Keratinocyte (primary cell): ENCODE measurements around the gene KLHL3. TPM values are rescaled to one million over a fixed set of nuclear protein-coding genes. Genes with fewer than 3 reads are reported as not detected.

Source experiments
- DNase-seq: peaks from one replicate; pipeline ENCODE4 v3.0.0-alpha.2; 2011; ENCODE audit warnings: low read depth, missing footprints, low spot score
- FAIRE-seq: peaks from 2 replicates; lab custom pipeline; 2011; peaks lifted over from hg19 to GRCh38; lab: Jason Lieb, UNC
- H2AFZ ChIP-seq: 2 replicates; pipeline ENCODE4 v1.6.0; 2012; ENCODE audit warnings: low read length, control low read depth, inconsistent platforms; ENCODE audit not compliant: control insufficient read depth
- H3K27ac ChIP-seq: 2 replicates; pipeline ENCODE4 v1.5.1; 2011; ENCODE audit warnings: low read length; ENCODE audit not compliant: control insufficient read depth, insufficient read depth
- H3K27me3 ChIP-seq: 3 replicates; pipeline ENCODE4 v1.6.0; 2011; ENCODE audit warnings: low read length; ENCODE audit not compliant: control insufficient read depth, insufficient read depth; ENCODE audit errors: extremely low read depth
- H3K36me3 ChIP-seq, 2 experiments: 2 replicates in 1 of 2; 3 replicates in 1 of 2; pipeline ENCODE4 v1.5.1; 2011; ENCODE audit warnings: low read length in 2 of 2, mild to moderate bottlenecking in 1 of 2; ENCODE audit not compliant: control insufficient read depth in 2 of 2, insufficient read depth in 2 of 2; ENCODE audit errors: extremely low read depth in 1 of 2
- H3K4me1 ChIP-seq: 3 replicates; pipeline ENCODE4 v1.5.1; 2011; ENCODE audit warnings: low read length; ENCODE audit not compliant: control insufficient read depth, insufficient read depth; ENCODE audit errors: extremely low read depth
- H3K4me2 ChIP-seq: 3 replicates; pipeline ENCODE4 v1.6.0; 2011; ENCODE audit warnings: low read depth, low read length; ENCODE audit not compliant: control insufficient read depth, insufficient read depth; ENCODE audit errors: extremely low read depth
- H3K4me3 ChIP-seq, 3 experiments: fragments of 200-600 bp in 1 of 3; sonication (generic) in 1 of 3; 2 replicates in 2 of 3; 3 replicates in 1 of 3; pipeline ENCODE4 v1.5.1; 2011 to 2016; ENCODE audit warnings: low read length in 3 of 3, mild to moderate bottlenecking in 3 of 3, control low read depth in 2 of 3, inconsistent platforms in 1 of 3, low read depth in 1 of 3, mixed read lengths in 1 of 3, mixed run types in 1 of 3, moderate library complexity in 1 of 3; ENCODE audit not compliant: control insufficient read depth in 2 of 3, insufficient read depth in 2 of 3; ENCODE audit errors: extremely low read depth in 1 of 3
- H3K79me2 ChIP-seq: 2 replicates; pipeline ENCODE4 v1.6.0; 2012; ENCODE audit warnings: low read length; ENCODE audit not compliant: control insufficient read depth, insufficient read depth
- H3K9ac ChIP-seq: 3 replicates; pipeline ENCODE4 v1.6.0; 2011; ENCODE audit warnings: low read length; ENCODE audit not compliant: control insufficient read depth, insufficient read depth; ENCODE audit errors: extremely low read depth
- H3K9me1 ChIP-seq: 3 replicates; pipeline ENCODE4 v1.6.0; 2011; ENCODE audit warnings: low read length; ENCODE audit not compliant: control insufficient read depth, insufficient read depth; ENCODE audit errors: extremely low read depth
- H3K9me3 ChIP-seq: 2 replicates; pipeline ENCODE4 v1.5.1; 2012; ENCODE audit warnings: low read depth, low read length; ENCODE audit not compliant: control insufficient read depth
- H4K20me1 ChIP-seq: 3 replicates; pipeline ENCODE4 v1.6.0; 2011; ENCODE audit warnings: low read length; ENCODE audit not compliant: control insufficient read depth, insufficient read depth; ENCODE audit errors: extremely low read depth
- CTCF ChIP-seq, 3 experiments: IDR thresholded peaks in 1 of 3; conservative IDR thresholded peaks in 1 of 3; optimal IDR thresholded peaks in 1 of 3; 2 replicates in 2 of 3; 3 replicates in 1 of 3; pipeline versions ENCODE3 to v1.5.1; 2011; ENCODE audit warnings: low read length in 3 of 3, mild to moderate bottlenecking in 3 of 3, moderate library complexity in 2 of 3, control low read depth in 1 of 3, inconsistent platforms in 1 of 3; ENCODE audit not compliant: insufficient read depth in 2 of 3; ENCODE audit errors: extremely low read depth in 1 of 3
- EZH2 ChIP-seq: IDR thresholded peaks from one replicate; pipeline ENCODE4 v1.6.1; 2012; ENCODE audit warnings: inconsistent platforms, mild to moderate bottlenecking, low read length, moderate library complexity
- dilution Hi-C: fragments of 300-500 bp; cut with MboI; formaldehyde crosslinking; loops from one replicate; pipeline ENCODE4 v1.7.0; 2020; ENCODE audit warnings: low sequenced_read_pairs; ENCODE audit not compliant: extremely low pct_ligation_motif_present
- polyA plus RNA-seq, 5 experiments: library from polyadenylated mRNA; depleted of rRNA in 3 of 5; stranded (reverse) in 3 of 5; stranded (forward) in 1 of 5; unstranded in 1 of 5; fragments of >200 nt; gene quantifications; 1 replicate in 1 of 5; 2 replicates in 3 of 5; 3 replicates in 1 of 5; pipeline versions ENCODE4 v1.2.1 to v1.2.3, GENCODE V29; 2011 to 2012; ENCODE audit warnings: missing spikeins in 2 of 5, low read depth in 1 of 5, low replicate concordance in 1 of 5

Gene KLHL3
- polyA plus RNA-seq, 1 donor (not counting 4 experiments of a cell fraction or from before 2014, with no cell fraction given): 2.5 TPM

GRCh38 chr5:137656558-137656957, 79.3 kb downstream of the KLHL3 start:
- H3K36me3 ChIP-seq: no peaks in the 10 kb centered on the region
- H3K4me3 ChIP-seq: no peak overlapping the region
- H3K4me1 ChIP-seq: no peaks in the 10 kb centered on the region
- dilution Hi-C loops: no loop called here
- FAIRE-seq: no peak
- H3K9me1 ChIP-seq: no peaks in the 10 kb centered on the region
- no peak overlapping the region for H3K9ac ChIP-seq
- H4K20me1 ChIP-seq: no peaks in the 10 kb centered on the region
- DNase-seq: no peak
- TF ChIP-seq EZH2: no peak
- TF ChIP-seq CTCF (optimal IDR thresholded peaks at IDR 0.05 in 1 of 3, IDR thresholded peaks at IDR 0.05 in 1 of 3, conservative IDR thresholded peaks at IDR 0.05 in 1 of 3; ENCODE audit: extremely low read depth in 1 of 3, insufficient read depth in 2 of 3, low read length in 3 of 3): no peak
- H3K4me2 ChIP-seq: no peak overlapping the region
- H3K27ac ChIP-seq: no peak overlapping the region
- no peaks in the 10 kb centered on the region for H3K9me3 ChIP-seq
- no peaks in the 10 kb centered on the region for H3K79me2 ChIP-seq
- H3K27me3 ChIP-seq: no peaks in the 10 kb centered on the region
- H2AFZ ChIP-seq: no peak overlapping the region

- dilution Hi-C loops: no loop called here
- no peaks in the 10 kb centered on the region for H3K79me2 ChIP-seq
- no peaks in the 10 kb centered on the region for H4K20me1 ChIP-seq
- TF ChIP-seq CTCF (optimal IDR thresholded peaks at IDR 0.05 in 1 of 3, IDR thresholded peaks at IDR 0.05 in 1 of 3, conservative IDR thresholded peaks at IDR 0.05 in 1 of 3; ENCODE audit: extremely low read depth in 1 of 3, insufficient read depth in 2 of 3, low read length in 3 of 3) (no peak), EZH2 (no peak)
- no peak overlapping the region for H3K9ac ChIP-seq
- no peak overlapping the region for H3K4me3 ChIP-seq
- no peak overlapping the region for H3K27ac ChIP-seq
- H2AFZ ChIP-seq: no peak overlapping the region
- no peaks in the 10 kb centered on the region for H3K27me3 ChIP-seq
- DNase-seq: no peak
- peaks cover 2% of the 10 kb centered on the region for H3K4me1 ChIP-seq
- H3K9me1 ChIP-seq: peaks cover 2% of the 10 kb centered on the region
- H3K4me2 ChIP-seq: no peak overlapping the region
- peaks cover 0 to 3% of the 10 kb centered on the region in 2 experiments for H3K36me3 ChIP-seq
- FAIRE-seq: no peak
- no peaks in the 10 kb centered on the region for H3K9me3 ChIP-seq
Measured at GRCh38 chr5:137651022-137651421, 84.9 kb downstream of the KLHL3 start.
